Measurements from ENCODE around the gene IGF1R. TPM values are rescaled to one million over a fixed set of nuclear protein-coding genes. Genes with fewer than 3 reads are reported as not detected.

Gene IGF1R
- total and polyA plus RNA-seq, 2 of the 8 experiments (the other 6 are each of a cell fraction or from before 2014, with no cell fraction given), result 32.9 to 109 TPM

- peaks cover 10% of the 10 kb centered on the region; the same call in 1 of the 2 replicates for H3K79me1 ChIP-seq (ENCODE audit: low read depth, low read length)
- H2BK12ac ChIP-seq (ENCODE audit: low read depth, low read length), result no peak overlapping the region
- peaks cover 19 to 99% of the 10 kb centered on the region in 2 experiments for H3K79me2 ChIP-seq (ENCODE audit: control insufficient read depth in 1 of 2, insufficient read depth in 2 of 2, low read length in 2 of 2)
- no peak overlapping the region for H4K5ac ChIP-seq (ENCODE audit: insufficient read length, low read depth, low read length)
- H2BK5ac ChIP-seq (ENCODE audit: low read depth, low read length), result no peak overlapping the region
- H3K4me3 ChIP-seq (ENCODE audit: extremely low read depth in 1 of 4, insufficient read depth in 2 of 4, low read depth in 3 of 4, low read length in 4 of 4), result no peak overlapping the region
- 76% methylated on average over 9 of the region's 9 CpGs; no CpG with 5 or more reads in 1 of the 2 experiments for WGBS, 2 experiments (ENCODE audit: extremely low coverage in 1 of 2, insufficient coverage in 1 of 2, insufficient read length in 1 of 2, insufficient replicate concordance in 2 of 2, low coverage in 1 of 2, low lambda C conversion rate in 2 of 2, missing lambda C conversion rate in 1 of 2)
- H3K4me1 ChIP-seq (replicated peaks in 1 of 4; ENCODE audit: control insufficient read depth in 3 of 4, insufficient read depth in 4 of 4, low read length in 3 of 4), result peaks cover 19 to 37% (median 25%) of the 10 kb centered on the region in 4 experiments
- H3K36me3 ChIP-seq (ENCODE audit: control insufficient read depth in 2 of 4, insufficient read depth in 4 of 4, low read length in 3 of 4), result no peaks in the 10 kb centered on the region
- FAIRE-seq (no peak), DNase-seq (ENCODE audit: low read depth in 1 of 2, low spot score in 2 of 2) (no peak)
- no peak overlapping the region for H4K91ac ChIP-seq (replicated peaks; ENCODE audit: insufficient read length, low read length)
- H3K4ac ChIP-seq (replicated peaks; ENCODE audit: insufficient read length, low read depth, low read length), result no peak overlapping the region
- H2BK15ac ChIP-seq (ENCODE audit: low read length), result no peak overlapping the region
- no peak overlapping the region for H2AK5ac ChIP-seq (ENCODE audit: low read depth, low read length)
- H3K18ac ChIP-seq (ENCODE audit: extremely low read depth, low read length), result no peak overlapping the region
- H3K4me2 ChIP-seq (ENCODE audit: insufficient read depth in 1 of 2, low read depth in 2 of 2, low read length in 2 of 2), result no peak overlapping the region
- H3K27me3 ChIP-seq (replicated peaks in 1 of 4; ENCODE audit: control insufficient read depth in 3 of 4, extremely low read depth in 1 of 4, insufficient read depth in 3 of 4, low read length in 3 of 4), result no peaks in the 10 kb centered on the region
- H2AFZ ChIP-seq (ENCODE audit: low read length), result no peak overlapping the region
- H3K9me3 ChIP-seq (ENCODE audit: insufficient read depth in 2 of 2, low read depth in 1 of 2, low read length in 1 of 2), result no peaks in the 10 kb centered on the region
- H3K56ac ChIP-seq (replicated peaks; ENCODE audit: insufficient read length, low read depth, low read length), result no peak overlapping the region
- no peaks in the 10 kb centered on the region for H3K23me2 ChIP-seq (ENCODE audit: low read depth, low read length)
- no peak overlapping the region for H4K8ac ChIP-seq (ENCODE audit: extremely low read depth, insufficient read depth, low read length)
- no peak overlapping the region for H3K23ac ChIP-seq (ENCODE audit: insufficient read length)
- H3K27ac ChIP-seq (ENCODE audit: low read depth, low read length), result no peak overlapping the region
- no peak overlapping the region for H2BK20ac ChIP-seq (ENCODE audit: low read length)
- no peak overlapping the region for H3K9ac ChIP-seq (replicated peaks in 1 of 4; ENCODE audit: extremely low read depth in 1 of 4, low read depth in 3 of 4, low read length in 3 of 4)
- ChIA-PET POLR2A (ENCODE audit: partially characterized antibody) (no interaction called here), CTCF (ENCODE audit: partially characterized antibody) (interaction anchor here (1.5 to 5.6 kb wide), 3 partner anchors 23 to 416 kb away, joined by 5 to 46 read pairs (median 7); no protein-coding TSS in a partner anchor)
- no peak overlapping the region for H2BK120ac ChIP-seq (replicated peaks; ENCODE audit: low read depth, low read length)
- no peak overlapping the region for H3K14ac ChIP-seq (ENCODE audit: insufficient read length)
- H4K20me1 ChIP-seq (replicated peaks in 1 of 2; ENCODE audit: control insufficient read depth in 1 of 2, insufficient read depth in 2 of 2, low read length in 2 of 2), result peaks cover 6 to 26% of the 10 kb centered on the region in 2 experiments
- no peak for TF ChIP-seq EP300 (IDR thresholded peaks at IDR 0.05; ENCODE audit: borderline replicate concordance in 1 of 2, low read depth in 2 of 2, low read length in 2 of 2)
- TF ChIP-seq MAFK (IDR thresholded peaks at IDR 0.05; ENCODE audit: low read depth, low read length), result no peak
- TF ChIP-seq NANOG (IDR thresholded peaks at IDR 0.05; ENCODE audit: insufficient read depth, low read depth, low read length, poor library complexity, severe bottlenecking), result no peak
- no peak for TF ChIP-seq EZH2 (IDR thresholded peaks at IDR 0.05; ENCODE audit: low read depth, low read length, severe bottlenecking)
- TF ChIP-seq FOSL1 (IDR thresholded peaks at IDR 0.05; ENCODE audit: insufficient read depth, low read depth, low read length), result no peak
- no peak for TF ChIP-seq RNF2 (IDR thresholded peaks at IDR 0.05; ENCODE audit: borderline replicate concordance, low read depth, low read length, missing control alignments, poor library complexity, severe bottlenecking)
- no peak for TF ChIP-seq SUZ12 (IDR thresholded peaks at IDR 0.05; ENCODE audit: low read length)
- TF ChIP-seq NRF1 (IDR thresholded peaks at IDR 0.05; ENCODE audit: low read depth, low read length), result no peak
- no peak for TF ChIP-seq HDAC6 (IDR thresholded peaks at IDR 0.05; ENCODE audit: low read depth, low read length)
- no peak for TF ChIP-seq POLR2A (IDR thresholded peaks at IDR 0.05; ENCODE audit: control extremely low read depth in 1 of 2, low read depth in 2 of 2, low read length in 2 of 2)
- TF ChIP-seq KDM4A (IDR thresholded peaks at IDR 0.05; ENCODE audit: low read depth, low read length, severe bottlenecking), result no peak
- TF ChIP-seq MAX (IDR thresholded peaks at IDR 0.05), result no peak
- no peak for TF ChIP-seq POU5F1 (IDR thresholded peaks at IDR 0.05; ENCODE audit: low read depth, low read length)
Observed at GRCh38 chr15:98858610-98859023, 210.3 kb downstream of the IGF1R start.
